OCI-M1 (cell line): ENCODE results near the gene EFCAB8.
"Not testable (repeated sequence)": the region's sequence is repeated elsewhere in the genome, so short reads cannot be mapped to it uniquely, and the experiment has no call there.

Experiments used
- DNase-seq: peaks from one replicate; lab custom pipeline; 2025; lab: John Stamatoyannopoulos, UW

Gene EFCAB8

DNA sequence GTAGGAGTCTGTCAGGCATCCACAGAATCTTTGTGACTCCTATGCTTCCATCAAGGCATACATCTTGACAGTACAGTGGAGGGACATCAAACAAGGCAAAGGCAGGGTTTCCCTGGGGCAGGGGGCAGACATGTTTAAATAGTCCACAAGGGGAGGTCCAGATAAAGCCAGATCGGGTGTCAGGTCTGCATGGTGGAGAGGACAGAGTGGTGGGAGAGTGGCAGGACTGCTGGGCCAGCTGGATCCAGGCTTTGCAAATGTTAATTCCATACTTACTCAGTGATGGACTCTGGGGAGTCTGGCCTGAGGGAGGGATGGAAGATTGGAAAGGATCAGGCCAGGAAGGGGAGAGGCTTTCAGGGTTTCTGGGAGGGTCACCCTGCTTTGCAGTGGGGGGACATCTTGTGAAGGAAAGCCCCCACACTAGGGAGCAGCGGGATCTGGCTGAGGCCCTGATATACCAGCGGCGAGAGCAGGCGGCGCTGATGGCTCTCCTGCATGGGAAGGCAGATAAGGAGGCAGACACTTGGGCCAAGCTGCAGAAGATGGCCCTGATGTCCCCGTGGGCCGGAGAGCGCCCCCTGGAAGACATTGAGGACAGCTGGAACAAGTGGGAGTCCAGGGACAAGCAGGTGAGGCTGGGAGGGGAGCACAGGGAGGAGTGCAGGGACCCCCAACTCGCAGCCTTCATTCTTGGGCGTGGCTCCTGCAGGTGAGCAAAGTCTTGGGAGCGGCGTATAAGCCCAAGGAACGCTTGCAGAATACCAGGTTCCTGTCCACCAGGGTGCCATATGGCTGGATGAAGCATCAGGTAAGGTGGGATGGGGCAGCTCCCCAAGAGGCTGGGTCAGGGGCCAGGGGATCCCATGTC, 100.9 kb downstream of the EFCAB8 start:
- no peak for DNase-seq

GRCh38 chr20:32960222-32960518, 101.4 kb downstream of the EFCAB8 start:
- DNase-seq: no peak

GRCh38 chr20:32960849-32961731, 102.4 kb downstream of the EFCAB8 start:
- no peak for DNase-seq

- no peak for DNase-seq
Measured at GRCh38 chr20:32962053-32962452, 103.3 kb downstream of the EFCAB8 start.

- not testable (repeated sequence) for DNase-seq
Measured at GRCh38 chr20:32962646-32963045, 103.9 kb downstream of the EFCAB8 start.

GRCh38 chr20:32963176-32963575, 104.5 kb downstream of the EFCAB8 start:
- DNase-seq: no peak

- no peak for DNase-seq
Measured at GRCh38 chr20:32964575-32964974, 105.9 kb downstream of the EFCAB8 start.

DNA sequence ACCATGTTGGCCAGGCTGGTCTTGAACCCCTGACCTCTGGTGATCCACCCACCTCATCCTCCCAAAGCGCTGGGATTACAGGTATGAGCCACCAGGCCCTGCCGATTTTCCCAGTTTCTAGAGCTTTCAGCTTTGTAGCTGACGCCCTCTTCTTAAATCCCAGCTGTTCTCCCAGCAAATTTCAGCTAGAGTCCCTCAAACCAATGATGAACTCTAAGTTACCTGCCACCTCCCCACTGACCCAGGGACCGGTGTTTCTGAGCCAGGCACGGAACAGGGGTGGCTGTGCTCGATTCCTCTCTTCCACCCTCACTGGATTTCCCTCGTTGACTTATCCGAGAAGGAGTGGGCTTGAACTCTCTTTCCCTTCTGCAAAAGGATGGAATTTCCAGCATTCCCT, 106.4 kb downstream of the EFCAB8 start:
- no peak for DNase-seq

DNA sequence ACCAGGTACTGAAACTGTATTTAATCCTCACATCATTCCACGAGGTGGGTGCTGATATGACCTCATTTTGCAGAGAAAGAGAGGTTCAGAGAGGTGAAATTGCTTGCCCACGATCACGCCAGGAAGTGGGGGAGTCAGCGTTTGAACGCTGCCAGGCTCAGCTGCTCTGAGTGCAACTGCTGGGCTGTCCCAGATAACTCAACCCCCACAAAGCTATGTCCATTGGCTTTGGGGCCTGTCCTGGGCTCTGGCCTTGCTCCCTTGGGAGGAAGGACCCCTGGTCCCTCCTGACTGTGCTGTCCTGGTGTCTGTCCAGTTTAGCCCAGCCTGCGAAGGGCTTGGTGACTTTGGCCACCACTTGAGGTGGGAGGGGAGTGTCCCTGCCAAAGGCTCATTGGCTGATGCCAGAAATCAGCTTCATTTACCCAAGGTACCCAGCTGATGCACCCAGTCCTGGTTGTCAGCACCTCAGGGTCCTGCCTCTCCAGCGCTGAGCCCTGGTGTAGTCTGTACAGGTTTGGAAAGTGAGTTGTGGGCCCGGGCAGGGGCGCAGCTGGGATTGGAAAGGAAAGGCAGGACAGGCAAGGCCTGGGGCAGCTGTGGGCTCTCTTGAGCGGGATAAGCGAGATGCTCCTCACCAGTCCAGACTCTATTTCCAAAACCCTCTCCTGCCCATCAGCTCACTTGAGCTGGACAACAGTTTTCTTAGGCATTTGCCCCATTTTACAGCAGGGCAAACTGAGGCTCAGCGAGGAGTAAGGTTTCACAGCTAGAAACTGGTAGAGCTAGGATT, 107.1 kb downstream of the EFCAB8 start:
- no peak for DNase-seq

DNA sequence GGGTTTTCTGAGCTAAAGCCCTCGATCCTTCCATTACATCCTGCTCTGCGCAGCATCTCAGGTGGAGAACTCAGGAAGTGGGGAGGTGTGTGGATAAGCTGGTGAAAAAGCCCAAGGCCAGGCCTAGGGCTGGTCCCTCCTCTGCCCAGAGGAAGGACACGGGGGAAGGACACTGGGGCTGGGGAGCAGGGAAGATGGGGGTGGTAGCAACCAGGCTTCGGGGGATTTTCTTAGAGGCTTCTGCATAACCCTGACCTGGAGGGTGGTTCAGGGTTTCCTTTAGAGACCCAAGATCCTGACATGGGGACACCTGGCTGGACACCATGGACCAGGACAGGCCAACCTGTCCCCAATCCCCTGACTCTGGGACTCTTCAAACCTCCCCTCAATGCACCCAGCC, 107.7 kb downstream of the EFCAB8 start:
- no peak for DNase-seq

DNA sequence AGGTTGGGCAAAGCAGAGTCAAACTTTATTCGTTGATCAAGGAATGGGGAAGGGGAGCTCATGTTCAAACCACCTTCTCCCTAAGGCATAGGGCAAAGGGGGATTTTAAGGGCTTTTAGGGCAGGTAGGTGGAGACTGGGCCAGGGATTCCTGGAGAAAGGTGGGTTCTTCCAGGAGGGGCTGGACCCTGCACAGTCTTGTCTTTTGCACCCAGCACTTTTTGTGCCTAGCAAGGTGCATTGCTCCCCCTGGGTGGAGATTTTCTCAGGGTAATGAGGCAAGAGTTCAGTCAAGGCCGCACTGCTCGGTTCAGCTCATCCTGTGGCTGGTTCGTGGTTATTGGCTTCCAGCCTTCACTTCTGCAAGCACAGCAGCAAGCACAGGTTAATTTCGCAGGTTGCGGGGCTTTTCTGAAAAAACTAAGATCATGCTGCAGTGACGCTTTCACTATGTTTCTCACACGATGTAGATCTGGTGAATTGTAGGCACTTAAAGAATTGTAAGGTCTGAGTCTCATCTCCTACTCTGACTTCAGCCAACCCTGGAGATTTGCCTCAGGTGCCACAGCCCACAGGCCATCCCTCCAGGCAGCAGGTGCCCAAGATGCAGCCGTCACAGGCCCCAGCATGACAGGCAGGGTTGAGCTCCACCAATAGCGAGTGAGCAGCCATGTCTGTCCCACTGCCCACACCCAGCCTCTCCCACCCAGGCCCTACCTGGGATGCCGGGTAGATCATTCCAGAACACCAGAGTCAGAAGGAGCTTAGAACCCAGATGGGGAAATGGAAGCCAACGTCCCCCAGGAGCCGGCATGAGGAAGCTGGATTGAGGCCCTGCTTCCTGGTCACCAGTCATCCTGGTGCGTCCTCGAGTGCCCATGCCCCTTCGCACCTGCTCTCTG, 108.4 kb downstream of the EFCAB8 start:
- DNase-seq: no peak

DNA sequence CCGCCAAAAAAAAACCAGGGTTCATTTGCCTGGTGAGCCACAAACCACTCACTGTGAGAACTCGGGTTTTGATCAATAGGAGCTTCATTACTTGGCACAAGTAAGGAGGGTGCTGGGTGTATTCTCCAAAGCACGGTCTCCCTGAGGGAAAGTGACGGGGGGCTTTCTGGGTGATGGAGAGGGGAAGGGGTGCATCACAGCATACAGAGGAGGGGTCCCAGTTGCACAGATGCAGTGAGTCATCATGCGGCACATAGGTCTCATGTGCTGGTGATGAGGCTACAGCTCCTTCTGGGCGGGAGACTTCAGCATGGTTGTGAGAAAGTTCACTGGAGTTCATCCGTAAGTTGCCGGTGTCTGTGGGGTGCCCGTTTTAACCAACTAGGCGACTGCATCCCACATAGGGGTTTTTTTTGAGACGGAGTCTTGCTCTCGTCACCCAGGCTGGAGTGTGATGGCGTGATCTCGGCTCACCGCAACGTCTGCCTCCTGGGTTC, 109.3 kb downstream of the EFCAB8 start:
- DNase-seq: no peak

DNA sequence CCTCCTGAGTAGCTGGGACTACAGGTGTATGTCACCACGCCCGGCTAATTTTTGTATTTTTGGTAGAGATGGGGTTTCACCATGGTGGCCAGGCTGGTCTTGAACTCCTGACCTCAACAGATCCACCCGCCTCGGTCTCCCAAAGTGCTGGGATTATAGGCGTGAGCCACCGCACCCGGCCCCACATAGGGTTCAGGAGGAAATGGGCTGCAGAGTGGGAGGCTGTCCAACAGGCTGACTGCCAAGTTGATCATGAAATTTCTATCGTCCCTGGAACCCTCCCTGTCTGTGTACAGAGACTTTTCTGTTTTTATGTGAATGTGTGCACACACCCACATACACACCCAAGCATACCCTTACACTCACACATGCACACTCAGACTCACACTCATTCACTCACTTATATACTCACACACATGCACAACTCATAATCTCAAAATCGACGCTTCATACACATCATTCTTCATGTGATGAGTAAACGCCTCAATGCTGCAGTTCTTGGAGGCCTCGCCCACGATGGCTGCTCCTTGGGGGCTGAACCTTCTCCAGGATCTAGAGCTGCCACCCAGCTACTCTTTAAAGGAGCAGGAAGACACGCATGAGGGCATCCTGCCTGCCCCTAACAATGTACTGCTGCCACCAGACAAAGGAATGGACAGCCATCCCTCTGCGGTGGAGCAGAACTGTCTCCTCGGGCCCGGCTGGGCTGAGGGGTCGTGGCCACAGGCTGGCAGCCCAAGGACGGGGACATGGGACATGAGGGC, 109.9 kb downstream of the EFCAB8 start:
- DNase-seq: no peak

GRCh38 chr20:32969356-32970114, 110.8 kb downstream of the EFCAB8 start:
- DNase-seq: no peak

DNA sequence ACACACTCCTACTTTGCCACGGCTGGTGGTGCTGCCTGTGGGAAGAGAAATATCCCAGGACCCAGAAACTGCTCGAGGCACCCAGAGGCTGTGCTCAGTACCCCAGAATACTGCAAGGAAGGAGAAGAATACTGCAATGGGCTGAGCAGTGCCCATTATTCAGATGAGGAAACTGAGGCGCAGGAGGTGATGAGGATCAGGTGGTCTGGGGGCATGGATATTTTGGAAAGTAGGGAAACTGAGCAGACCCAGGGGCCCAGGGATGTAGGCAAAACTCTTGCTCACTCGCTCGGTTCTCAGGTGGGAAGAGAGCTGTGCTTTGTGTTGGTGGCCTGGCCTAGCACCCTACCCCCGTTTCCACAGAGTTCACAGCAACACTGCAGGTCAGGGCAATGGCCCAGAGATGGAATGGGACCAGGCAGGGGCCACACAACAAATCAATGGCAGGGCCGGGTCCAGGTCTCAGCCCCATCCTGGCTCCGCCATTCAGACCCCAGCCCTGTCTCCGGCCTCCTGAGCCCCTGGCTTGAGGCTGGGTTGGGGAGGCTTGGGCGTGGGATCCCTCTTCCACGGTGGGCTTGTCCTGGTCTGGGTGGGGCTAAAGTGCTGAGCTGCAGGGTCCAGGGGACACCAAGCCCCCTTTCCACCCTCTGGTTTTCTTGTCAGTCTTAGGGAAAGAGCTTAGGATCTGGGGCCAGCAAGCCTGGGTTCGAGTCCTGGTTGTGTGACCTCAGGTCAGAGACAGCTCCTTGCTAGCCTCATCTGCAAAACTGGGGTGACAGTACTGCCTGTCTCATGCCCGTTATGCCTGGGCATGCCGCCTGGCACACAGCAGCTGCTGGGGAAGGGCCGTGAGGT, 111.6 kb downstream of the EFCAB8 start:
- no peak for DNase-seq

DNA sequence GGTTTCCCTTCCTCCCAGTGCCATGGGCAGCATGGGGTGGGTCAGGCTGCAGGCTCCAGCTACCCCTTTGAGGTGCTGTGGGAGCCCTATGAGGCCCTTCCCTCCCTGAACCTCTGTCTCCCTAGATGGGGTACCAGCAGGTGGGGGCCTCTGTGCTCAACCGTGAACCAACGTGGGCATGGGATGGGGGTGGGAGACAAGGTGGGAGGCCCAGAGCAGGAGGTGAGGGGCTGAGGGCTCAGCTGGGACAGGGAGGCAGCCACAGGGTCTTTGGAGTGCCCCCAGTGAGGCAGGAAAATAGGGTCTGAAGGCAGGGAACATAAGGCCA, 112.2 kb downstream of the EFCAB8 start:
- DNase-seq: no peak

- no peak for DNase-seq
Measured at GRCh38 chr20:32971703-32972161, 113.0 kb downstream of the EFCAB8 start.

DNA sequence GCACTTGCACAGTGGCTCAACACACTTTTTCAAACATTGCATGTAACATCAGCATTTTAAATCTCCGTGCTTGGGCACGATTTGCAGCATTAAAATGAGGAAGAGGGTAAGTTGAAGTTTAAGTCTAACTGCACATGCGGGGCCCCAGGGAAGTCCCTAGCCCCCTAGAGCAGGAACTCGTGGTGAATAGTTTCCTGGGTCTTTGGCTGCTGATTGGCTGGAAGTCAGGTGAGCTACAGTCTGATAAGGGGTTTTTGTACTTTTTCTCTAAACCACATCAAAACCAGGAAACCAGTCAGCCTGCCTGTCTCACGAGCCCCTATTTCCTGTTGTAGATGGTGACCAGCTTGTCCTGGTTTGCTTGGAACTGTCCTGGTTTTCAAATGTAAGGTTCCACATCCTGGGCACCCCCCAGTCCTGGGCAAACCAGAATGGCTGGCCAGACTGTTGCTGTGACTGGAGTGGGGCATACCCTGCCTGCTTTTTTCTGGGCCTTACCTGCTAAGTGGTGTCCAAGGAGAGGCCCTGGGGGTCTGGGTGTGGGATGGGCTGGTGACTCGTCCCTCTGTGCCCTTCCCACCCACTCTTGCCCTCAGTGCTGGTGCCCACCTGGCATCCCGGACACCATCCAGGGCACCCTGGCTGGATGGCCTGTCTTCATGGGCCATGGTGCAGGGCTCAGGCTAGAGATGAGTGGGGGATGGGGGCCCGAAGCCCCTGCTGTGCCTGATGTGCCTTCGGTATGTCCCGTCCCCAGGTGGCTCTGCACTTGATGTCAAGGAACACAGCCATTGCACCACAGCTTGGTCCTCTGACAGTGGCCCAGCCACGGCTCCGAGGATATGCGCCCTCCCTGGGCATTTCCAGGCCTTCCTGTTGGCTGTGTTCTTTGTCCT, 113.7 kb downstream of the EFCAB8 start:
- DNase-seq: peak; percentile 85
